Stimulated activated CD8-positive, alpha-beta memory T cell treated with anti-CD3 and anti-CD28 coated beads, Interleukin-4, amount 100 ng/mL, for 4 hours (primary cell): Measurements from ENCODE around the gene SNX2.

Experiments
- DNase-seq, 2 donors: peaks; one replicate each; pipeline ENCODE4 v3.0.0-alpha.2; 2020; ENCODE audit warnings: low read depth in 2 of 2, low spot score in 1 of 2

Gene SNX2

GRCh38 chr5:122770477-122770876 lies 4.4 kb upstream of the SNX2 start:
- no peak for DNase-seq

GRCh38 chr5:122772446-122772845 lies 2.4 kb upstream of the SNX2 start:
- DNase-seq = no peak

GRCh38 chr5:122773619-122774018 lies 1.3 kb upstream of the SNX2 start:
- DNase-seq = no peak

- DNase-seq = no peak
These were observed 390 bp upstream of the SNX2 start for GRCh38 chr5:122774519-122774860.

- no peak for DNase-seq
These were observed 966 bp downstream of the SNX2 start for GRCh38 chr5:122775550-122776542.

- DNase-seq = no peak
These were observed 3.3 kb downstream of the SNX2 start for GRCh38 chr5:122778157-122778556.

GRCh38 chr5:122779451-122779850 lies 4.6 kb downstream of the SNX2 start:
- DNase-seq = no peak

GRCh38 chr5:122780296-122780695 lies 5.4 kb downstream of the SNX2 start:
- DNase-seq = no peak

GRCh38 chr5:122781465-122781864 lies 6.6 kb downstream of the SNX2 start:
- DNase-seq = no peak

GRCh38 chr5:122785294-122785693 lies 10.4 kb downstream of the SNX2 start:
- DNase-seq = no peak

GRCh38 chr5:122788371-122788770 lies 13.5 kb downstream of the SNX2 start:
- DNase-seq = no peak

- DNase-seq = no peak
These were observed 14.1 kb downstream of the SNX2 start for GRCh38 chr5:122788996-122789395.

GRCh38 chr5:122789461-122790171 lies 14.7 kb downstream of the SNX2 start:
- no peak for DNase-seq

- DNase-seq = no peak
These were observed 15.6 kb downstream of the SNX2 start for GRCh38 chr5:122790354-122791103.

GRCh38 chr5:122805481-122805880 lies 30.6 kb downstream of the SNX2 start:
- no peak for DNase-seq

- DNase-seq = no peak
These were observed 35.5 kb downstream of the SNX2 start for GRCh38 chr5:122810405-122810804.

GRCh38 chr5:122815218-122815767 lies 40.4 kb downstream of the SNX2 start:
- DNase-seq = no peak

GRCh38 chr5:122816756-122817155 lies 41.9 kb downstream of the SNX2 start:
- no peak for DNase-seq

GRCh38 chr5:122831984-122832383 lies 57.1 kb downstream of the SNX2 start:
- DNase-seq = no peak

- no peak for DNase-seq
These were observed 60.8 kb downstream of the SNX2 start for GRCh38 chr5:122835681-122836080.

- DNase-seq = no peak
These were observed 62.1 kb downstream of the SNX2 start for GRCh38 chr5:122836947-122837346.
